Lung (tissue), 12 donors: ENCODE results near the gene USP34. TPM values are rescaled to one million over a fixed set of nuclear protein-coding genes. Genes with fewer than 3 reads are reported as not detected.
"Not testable (repeated sequence)": the region's sequence is repeated elsewhere in the genome, so short reads cannot be mapped to it uniquely, and the experiment has no call there.

Experiments used
- ATAC-seq: fragments of 200-7000 bp; cut with Tn5 transposase; one replicate; pipeline ENCODE4 v1.9.1; 2020; ENCODE audit warnings: moderate number of reproducible peaks; ENCODE audit not compliant: insufficient read depth, low FRiP score
- DNase-seq, 3 donors: peaks; one replicate each; pipeline ENCODE4 v3.0.0-alpha.2; 2013 to 2017
- H3K27ac ChIP-seq, 2 donors: one replicate each; pipeline ENCODE4 v1.5.1; 2013; ENCODE audit warnings: mild to moderate bottlenecking in 2 of 2, moderate library complexity in 2 of 2, control low read depth in 1 of 2, inconsistent platforms in 1 of 2, low read depth in 1 of 2, low read length in 1 of 2
- H3K27me3 ChIP-seq, 3 donors: one replicate each; pipeline ENCODE4 v1.5.1; 2013; ENCODE audit warnings: low read length in 2 of 3; ENCODE audit not compliant: control insufficient read depth in 3 of 3, insufficient read depth in 3 of 3
- H3K36me3 ChIP-seq, 4 donors: one replicate each; pipeline ENCODE4 v1.5.1; 2013; ENCODE audit warnings: low read length in 4 of 4, mild to moderate bottlenecking in 1 of 4, moderate library complexity in 1 of 4; ENCODE audit not compliant: control insufficient read depth in 4 of 4, insufficient read depth in 4 of 4
- H3K4me1 ChIP-seq, 5 donors: one replicate each; pipeline ENCODE4 v1.5.1; 2013; ENCODE audit warnings: low read length in 5 of 5, mild to moderate bottlenecking in 2 of 5, moderate library complexity in 1 of 5; ENCODE audit not compliant: control insufficient read depth in 5 of 5, insufficient read depth in 5 of 5
- H3K4me3 ChIP-seq: one replicate; pipeline ENCODE4 v1.5.1; 2013; ENCODE audit warnings: mild to moderate bottlenecking, control low read depth, moderate library complexity
- H3K9ac ChIP-seq, 2 donors: one replicate each; pipeline ENCODE4 v1.5.1; 2013; ENCODE audit warnings: low read length in 2 of 2, control low read depth in 1 of 2; ENCODE audit not compliant: insufficient read depth in 1 of 2
- H3K9me3 ChIP-seq, 4 donors: one replicate each; pipeline ENCODE4 v1.5.1; 2013; ENCODE audit warnings: low read length in 3 of 4, mild to moderate bottlenecking in 1 of 4, moderate library complexity in 1 of 4; ENCODE audit not compliant: control insufficient read depth in 4 of 4, insufficient read depth in 3 of 4
- CTCF ChIP-seq: IDR thresholded peaks from 2 replicates; pipeline ENCODE4 v1.5.1; 2012; ENCODE audit warnings: mild to moderate bottlenecking; ENCODE audit errors: control extremely low read depth, extremely low read depth
- WGBS, 2 donors: extraction: QIAGEN DNeasy Blood & Tissue Kit; methylation state at CpG; one replicate each; pipeline ENCODE4 v1.1.7; 2013; 5-methylcytosine and 5-hydroxymethylcytosine counted together
- polyA plus RNA-seq, 2 donors: library from polyadenylated mRNA; stranded (reverse); fragments of 200-250 nt; gene quantifications; one replicate each; pipeline ENCODE4 v1.2.1, GENCODE V29; 2013
- total RNA-seq, 2 donors: library from RNA; depleted of rRNA in 1 of 2; stranded (reverse); fragments of >200 nt in 1 of 2; gene quantifications; one replicate each; pipeline ENCODE4 v1.2.1, GENCODE V29; 2014 to 2021
- donor health status: control.
- donor health status: control.
- donor health status: Bipolar disorder and iron deficiency.
- donor health status: healthy.
- donor health status: DM: yes; HTN: yes; CAD: no.

The USP34 gene
- total and polyA plus RNA-seq, 4 donors, result 38.7 to 233 (median 67.8) TPM

- Histone ChIP-seq H3K4me3 (no peak overlapping the region), H3K9ac (no peak overlapping the region), H3K4me1 (peaks cover 0 to 1% (median 0%) of the 10 kb centered on the region in 5 donors), H3K27me3 (no peaks in the 10 kb centered on the region), H3K36me3 (peaks cover 6 to 23% (median 17%) of the 10 kb centered on the region in 4 donors), H3K9me3 (no peaks in the 10 kb centered on the region), H3K27ac (no peak overlapping the region)
- DNase-seq, result no peak
- TF ChIP-seq CTCF, result no peak
- WGBS, 2 donors, result 93 to 95% methylated on average over 4 of the region's 4 CpGs
- ATAC-seq, result no peak
Measured at GRCh38 chr2:61214171-61214570, 256.7 kb downstream of the USP34 start.

- Histone ChIP-seq H3K27me3 (no peaks in the 10 kb centered on the region), H3K9me3 (no peaks in the 10 kb centered on the region), H3K36me3 (peaks cover 13 to 38% (median 27%) of the 10 kb centered on the region in 4 donors), H3K27ac (no peak overlapping the region), H3K4me1 (no peaks in the 10 kb centered on the region), H3K4me3 (no peak overlapping the region), H3K9ac (no peak overlapping the region)
- no peak for TF ChIP-seq CTCF
- ATAC-seq, result peak; percentile 62
- 90 to 92% methylated on average over 5 of the region's 5 CpGs for WGBS, 2 donors
- no peak for DNase-seq
Measured at GRCh38 chr2:61210332-61210981, 260.4 kb downstream of the USP34 start.

GRCh38 chr2:61205132-61205531, 265.8 kb downstream of the USP34 start:
- Histone ChIP-seq H3K9me3 (no peaks in the 10 kb centered on the region), H3K9ac (no peak overlapping the region), H3K27ac (no peak overlapping the region), H3K27me3 (no peaks in the 10 kb centered on the region), H3K4me1 (no peaks in the 10 kb centered on the region), H3K36me3 (peaks cover 18 to 58% (median 39%) of the 10 kb centered on the region in 4 donors), H3K4me3 (no peak overlapping the region)
- no peak for TF ChIP-seq CTCF
- WGBS, 2 donors, result 90 to 92% methylated on average over 7 of the region's 7 CpGs
- DNase-seq (no peak), ATAC-seq (no peak)

- 96% methylated on average over 7 of the region's 7 CpGs for WGBS, 2 donors
- Histone ChIP-seq H3K4me3 (no peak overlapping the region), H3K9me3 (no peaks in the 10 kb centered on the region), H3K9ac (no peak overlapping the region), H3K4me1 (peaks cover 0 to 4% (median 0%) of the 10 kb centered on the region in 5 donors), H3K27ac (no peak overlapping the region), H3K36me3 (peaks cover 3 to 26% (median 12%) of the 10 kb centered on the region in 4 donors), H3K27me3 (no peaks in the 10 kb centered on the region)
- no peak for TF ChIP-seq CTCF
- ATAC-seq, result no peak
- DNase-seq, result no peak
Measured at GRCh38 chr2:61196671-61197070, 274.2 kb downstream of the USP34 start.

GRCh38 chr2:61194646-61195045, 276.2 kb downstream of the USP34 start:
- WGBS, 2 donors, result 95 to 98% methylated on average over 15 of the region's 15 CpGs
- DNase-seq, H3K4me3 ChIP-seq, H3K27ac ChIP-seq, H3K4me1 ChIP-seq, H3K9ac ChIP-seq, ATAC-seq, H3K27me3 ChIP-seq, H3K9me3 ChIP-seq: not testable (repeated sequence)
- peaks cover 7 to 25% (median 12%) of the 10 kb centered on the region in 4 donors for H3K36me3 ChIP-seq
